ENCODE measurements around the gene BLOC1S6. TPM values are rescaled to one million over a fixed set of nuclear protein-coding genes. Genes with fewer than 3 reads are reported as not detected.

The BLOC1S6 gene
- total RNA-seq, 1 donor from 2014 or later = 41.2 TPM

DNA sequence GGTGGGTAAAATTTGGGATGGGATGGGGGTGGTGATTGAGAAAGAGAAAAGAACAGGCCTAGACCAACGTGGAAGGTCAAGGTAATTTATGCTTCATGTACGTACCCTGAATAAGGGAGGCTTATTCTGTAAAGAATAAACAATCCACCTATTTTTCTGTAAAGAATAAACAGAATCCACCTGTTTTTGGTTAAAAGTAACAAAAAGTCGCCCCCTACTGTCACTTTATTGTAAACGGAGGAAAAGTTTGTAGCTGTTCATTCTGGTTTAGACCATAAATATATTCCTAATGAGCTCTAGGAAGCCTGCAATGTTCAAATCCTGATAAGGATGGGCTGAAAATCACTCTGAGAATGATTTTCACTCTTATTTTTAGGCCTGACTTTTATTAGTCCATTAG, 24.1 kb downstream of the BLOC1S6 start:
- Mint-ChIP-seq H3K27ac (no peak overlapping the region), H3K27me3 (no peaks in the 10 kb centered on the region), H3K4me1 (peaks cover 12% of the 10 kb centered on the region), H3K36me3 (ENCODE audit: low read depth) (peaks cover 16% of the 10 kb centered on the region), H3K9me3 (no peaks in the 10 kb centered on the region), H3K4me3 (no peak overlapping the region)
- intact Hi-C loops (cut with micrococcal nuclease) = no loop called here
- DNase-seq = no peak
- TF ChIP-seq, protein P1, sequence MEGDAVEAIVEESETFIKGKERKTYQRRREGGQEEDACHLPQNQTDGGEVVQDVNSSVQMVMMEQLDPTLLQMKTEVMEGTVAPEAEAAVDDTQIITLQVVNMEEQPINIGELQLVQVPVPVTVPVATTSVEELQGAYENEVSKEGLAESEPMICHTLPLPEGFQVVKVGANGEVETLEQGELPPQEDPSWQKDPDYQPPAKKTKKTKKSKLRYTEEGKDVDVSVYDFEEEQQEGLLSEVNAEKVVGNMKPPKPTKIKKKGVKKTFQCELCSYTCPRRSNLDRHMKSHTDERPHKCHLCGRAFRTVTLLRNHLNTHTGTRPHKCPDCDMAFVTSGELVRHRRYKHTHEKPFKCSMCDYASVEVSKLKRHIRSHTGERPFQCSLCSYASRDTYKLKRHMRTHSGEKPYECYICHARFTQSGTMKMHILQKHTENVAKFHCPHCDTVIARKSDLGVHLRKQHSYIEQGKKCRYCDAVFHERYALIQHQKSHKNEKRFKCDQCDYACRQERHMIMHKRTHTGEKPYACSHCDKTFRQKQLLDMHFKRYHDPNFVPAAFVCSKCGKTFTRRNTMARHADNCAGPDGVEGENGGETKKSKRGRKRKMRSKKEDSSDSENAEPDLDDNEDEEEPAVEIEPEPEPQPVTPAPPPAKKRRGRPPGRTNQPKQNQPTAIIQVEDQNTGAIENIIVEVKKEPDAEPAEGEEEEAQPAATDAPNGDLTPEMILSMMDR (IDR thresholded peaks at IDR 0.05) = no peak
- no peak for ATAC-seq (ENCODE audit: low read depth)
- ChIA-PET POLR2A (interaction anchor here (2.0 kb wide), 1 partner anchor 24 kb away, joined by 8 read pairs; the partner anchor contains the start of gene BLOC1S6), CTCF (interaction anchor here (0.7 to 7.2 kb wide), 15 partner anchors 10 to 198 kb away, joined by 3 to 89 read pairs (median 4); partner anchors contain the start of genes BLOC1S6 and SQOR)

DNA sequence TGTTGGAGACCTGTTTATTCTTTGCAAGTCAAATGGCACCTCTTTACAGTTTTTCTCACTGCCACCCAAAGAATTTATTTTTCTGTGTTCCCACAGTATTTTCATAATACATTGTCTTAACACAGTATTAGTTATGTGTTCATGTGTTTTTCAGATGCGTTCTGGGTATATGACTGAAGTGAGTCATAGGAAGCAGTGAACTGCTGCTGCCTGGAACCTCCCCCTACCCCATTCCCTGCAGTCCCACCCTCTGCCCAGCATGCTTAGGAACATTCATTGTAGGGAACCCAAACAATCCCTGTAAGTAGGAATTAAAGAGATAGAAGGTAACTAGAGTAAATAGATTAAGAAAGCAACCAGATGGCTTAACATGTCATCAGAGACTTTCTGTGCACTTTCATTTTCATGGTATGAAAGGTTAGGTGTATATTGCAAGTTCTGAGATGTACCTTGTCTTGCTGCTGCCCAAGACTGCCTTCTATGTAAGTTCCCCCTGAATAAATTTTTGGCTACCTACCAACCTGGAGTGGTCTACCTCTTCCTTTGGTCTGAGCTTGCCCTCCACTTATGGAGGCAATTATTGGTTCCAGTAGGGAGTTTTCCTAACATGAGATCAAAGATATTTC, 25.7 kb downstream of the BLOC1S6 start:
- no peak overlapping the region for H3K27ac Mint-ChIP-seq
- ATAC-seq (ENCODE audit: low read depth) (no peak), DNase-seq (no peak)
- ChIA-PET CTCF (interaction anchor here (1.0 to 7.2 kb wide), 12 partner anchors 18 to 486 kb away, joined by 5 to 89 read pairs (median 7); partner anchors contain the start of gene BLOC1S6), POLR2A (interaction anchor here (0.6 to 2.0 kb wide), 2 partner anchors 26 to 57 kb away, joined by 4 to 8 read pairs; partner anchors contain the start of gene BLOC1S6)
- no peak overlapping the region for H3K4me3 Mint-ChIP-seq
- peaks cover 4% of the 10 kb centered on the region for H3K4me1 Mint-ChIP-seq
- TF ChIP-seq, protein P1 (IDR thresholded peaks at IDR 0.05) = no peak
- intact Hi-C loops (cut with micrococcal nuclease) = no loop called here
- H3K9me3 Mint-ChIP-seq = no peaks in the 10 kb centered on the region
- H3K27me3 Mint-ChIP-seq = no peaks in the 10 kb centered on the region
- peaks cover 10% of the 10 kb centered on the region for H3K36me3 Mint-ChIP-seq (ENCODE audit: low read depth)

DNA sequence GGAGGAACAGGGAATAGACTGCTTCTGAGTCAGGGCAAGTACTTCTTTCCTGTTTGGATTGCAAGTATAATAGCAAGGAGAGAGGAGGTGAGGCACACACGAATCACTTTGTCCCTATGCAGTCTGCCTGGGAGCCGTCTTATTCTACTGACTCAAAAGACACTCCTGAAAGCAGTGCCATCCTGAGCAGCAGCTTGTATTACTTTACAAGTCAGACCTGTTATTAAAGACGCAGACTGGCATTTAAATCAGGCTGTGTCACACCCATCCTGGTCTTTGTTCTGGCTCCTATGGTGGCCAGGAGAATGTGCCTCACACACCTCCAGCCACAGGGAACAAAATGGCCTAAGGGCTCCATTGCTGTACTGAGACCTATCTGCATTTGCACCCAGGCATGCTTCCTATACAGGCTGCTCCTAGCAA, 29.7 kb downstream of the BLOC1S6 start:
- H3K27ac Mint-ChIP-seq = no peak overlapping the region
- no peaks in the 10 kb centered on the region for H3K27me3 Mint-ChIP-seq
- TF ChIP-seq, protein P1 (IDR thresholded peaks at IDR 0.05) = no peak
- no peak for DNase-seq
- H3K36me3 Mint-ChIP-seq (ENCODE audit: low read depth) = no peaks in the 10 kb centered on the region
- POLR2A ChIA-PET = no interaction called here
- intact Hi-C loops (cut with micrococcal nuclease) = no loop called here
- CTCF ChIA-PET = interaction anchor here (0.6 to 7.2 kb wide), 4 partner anchors 17 to 190 kb away, joined by 3 to 89 read pairs (median 4); no protein-coding TSS in a partner anchor
- ATAC-seq (ENCODE audit: low read depth) = no peak
- H3K4me1 Mint-ChIP-seq = peaks cover 4% of the 10 kb centered on the region
- no peak overlapping the region for H3K4me3 Mint-ChIP-seq
- H3K9me3 Mint-ChIP-seq = no peaks in the 10 kb centered on the region

DNA sequence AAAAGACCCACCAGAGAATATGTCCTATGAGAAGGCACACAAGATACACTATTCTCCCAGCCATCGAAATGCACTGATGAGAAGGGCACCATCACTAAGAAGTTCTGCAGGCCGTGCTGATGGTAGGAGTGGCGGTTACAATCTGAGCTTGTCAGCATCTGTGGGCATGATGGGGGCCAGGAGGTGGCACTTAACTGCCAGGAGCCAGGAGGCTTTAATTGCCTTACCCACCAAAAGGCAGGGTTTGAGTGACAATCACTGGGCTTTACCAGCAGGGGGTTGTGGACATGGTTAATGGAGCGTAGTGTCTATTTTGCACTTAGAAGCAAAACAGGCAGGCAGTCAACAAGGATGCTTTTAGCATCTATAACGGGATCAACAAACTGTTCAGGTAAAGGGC, 31.6 kb downstream of the BLOC1S6 start:
- H3K36me3 Mint-ChIP-seq (ENCODE audit: low read depth) = no peaks in the 10 kb centered on the region
- CTCF ChIA-PET = no interaction called here
- DNase-seq (no peak), ATAC-seq (ENCODE audit: low read depth) (peak; percentile 45)
- H3K27me3 Mint-ChIP-seq = no peaks in the 10 kb centered on the region
- H3K4me3 Mint-ChIP-seq = no peak overlapping the region
- no peak overlapping the region for H3K27ac Mint-ChIP-seq
- TF ChIP-seq, protein P1 (IDR thresholded peaks at IDR 0.05) = no peak
- no peaks in the 10 kb centered on the region for H3K9me3 Mint-ChIP-seq
- peaks cover 4% of the 10 kb centered on the region for H3K4me1 Mint-ChIP-seq
- intact Hi-C loops (cut with micrococcal nuclease) = no loop called here
- POLR2A ChIA-PET = no interaction called here

DNA sequence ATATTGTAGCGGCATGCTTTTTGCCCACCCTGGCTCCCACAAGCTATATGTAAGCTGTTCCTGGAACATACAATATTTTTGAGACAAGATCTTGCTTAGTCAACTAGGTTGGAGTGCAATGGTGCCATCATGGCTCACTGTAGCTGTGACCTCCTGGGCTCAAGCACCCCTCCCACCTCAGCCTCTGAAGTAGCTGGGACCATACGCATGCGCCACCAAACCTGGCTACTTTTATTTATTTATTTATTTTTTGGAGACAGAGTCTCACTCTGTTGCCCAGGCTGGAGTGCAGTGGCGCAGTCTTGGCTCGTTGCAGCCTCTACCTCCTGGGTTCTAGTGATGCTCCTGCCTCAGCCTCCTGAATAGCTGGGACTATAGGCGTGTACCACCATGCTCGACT, 41.0 kb downstream of the BLOC1S6 start:
- CTCF ChIA-PET = no interaction called here
- ATAC-seq (ENCODE audit: low read depth) (no peak), DNase-seq (no peak)
- H3K36me3 Mint-ChIP-seq (ENCODE audit: low read depth) = no peaks in the 10 kb centered on the region
- TF ChIP-seq, protein P1 (IDR thresholded peaks at IDR 0.05) = no peak
- H3K4me1 Mint-ChIP-seq = no peaks in the 10 kb centered on the region
- POLR2A ChIA-PET = no interaction called here
- H3K4me3 Mint-ChIP-seq = no peak overlapping the region
- intact Hi-C loops (cut with micrococcal nuclease) = no loop called here
- H3K27ac Mint-ChIP-seq = no peak overlapping the region
- peaks cover 12% of the 10 kb centered on the region for H3K9me3 Mint-ChIP-seq
- H3K27me3 Mint-ChIP-seq = no peaks in the 10 kb centered on the region

All from activated B cell treated with CpG ODN at 0.5 μM for 24 hours (primary cell).